Measurements from ENCODE around the gene MAPK8.

DNA sequence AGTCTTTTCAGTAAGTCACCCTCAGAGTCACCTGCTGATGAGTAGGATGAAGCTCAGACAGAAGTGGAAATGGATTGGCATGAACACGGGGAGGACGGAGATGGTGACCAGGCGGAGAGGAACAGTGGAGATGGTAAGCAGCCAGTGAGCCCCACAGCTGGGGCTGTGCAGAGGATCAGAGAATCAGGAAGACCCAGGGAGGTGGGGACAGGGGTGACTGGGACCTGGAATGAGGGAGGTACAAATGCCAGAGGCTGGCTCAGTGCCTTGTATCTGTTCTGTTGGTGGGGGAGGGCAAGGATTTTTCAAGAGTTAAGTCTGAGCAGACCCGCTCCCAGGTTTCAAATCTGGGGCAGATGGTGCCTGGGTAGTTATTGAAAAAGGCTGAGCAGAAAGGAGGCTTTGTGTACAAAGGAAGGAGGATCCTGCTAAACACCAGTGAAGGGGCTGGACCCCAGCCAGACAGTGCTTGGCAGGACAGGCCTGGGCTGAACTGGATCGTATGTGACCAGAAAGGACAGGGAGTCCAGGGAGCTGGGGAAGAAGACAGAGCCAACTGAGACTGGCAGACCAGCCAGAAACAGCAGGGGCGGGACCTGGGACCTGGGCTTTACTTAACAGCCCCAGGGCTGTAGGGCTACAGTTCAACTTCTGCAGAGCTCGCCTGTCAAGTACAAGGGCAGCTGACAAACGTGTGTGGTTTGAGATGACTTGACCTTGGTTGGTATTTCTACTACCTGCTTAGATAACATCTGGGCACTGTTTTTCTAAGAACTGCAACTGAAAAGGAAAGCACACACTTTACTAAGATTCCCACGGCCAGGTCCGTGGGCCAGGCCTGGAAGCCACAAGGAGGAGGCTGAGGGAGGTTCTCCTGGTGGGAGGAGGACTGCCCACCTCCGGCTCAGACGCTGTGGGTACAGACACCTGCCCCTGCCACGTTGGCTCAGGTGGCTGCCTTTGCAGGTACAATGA lies 18.8 kb upstream of the MAPK8 start:
- TF ChIP-seq YY1 (IDR thresholded peaks at IDR 0.05; ENCODE audit: insufficient read depth, insufficient read length) (no peak), SUZ12 (IDR thresholded peaks at IDR 0.05; ENCODE audit: extremely low read depth, insufficient read depth, insufficient read length) (no peak), ZNF274 (IDR thresholded peaks at IDR 0.05; ENCODE audit: low read depth, low read length) (no peak)
